GM12891 (cell line): Measurements from ENCODE around the gene CEP350.

Experiments used
- POLR2A ChIP-seq: IDR thresholded peaks from 2 replicates; pipeline ENCODE4 v1.6.1; 2011; ENCODE audit warnings: low read depth, low read length, control low read depth
- SPI1 ChIP-seq: IDR thresholded peaks from 2 replicates; pipeline ENCODE4 v1.6.1; 2011; ENCODE audit warnings: low read depth, low read length, control low read depth
- TAF1 ChIP-seq: IDR thresholded peaks from 2 replicates; pipeline ENCODE4 v1.6.1; 2011; ENCODE audit warnings: low read depth, low read length, control low read depth

GRCh38 chr1:180154003-180154324, 199.4 kb downstream of the CEP350 start:
- TF ChIP-seq POLR2A (no peak), SPI1 (no peak), TAF1 (no peak)
